ENCODE results near the gene HK1.

The HK1 gene

DNA sequence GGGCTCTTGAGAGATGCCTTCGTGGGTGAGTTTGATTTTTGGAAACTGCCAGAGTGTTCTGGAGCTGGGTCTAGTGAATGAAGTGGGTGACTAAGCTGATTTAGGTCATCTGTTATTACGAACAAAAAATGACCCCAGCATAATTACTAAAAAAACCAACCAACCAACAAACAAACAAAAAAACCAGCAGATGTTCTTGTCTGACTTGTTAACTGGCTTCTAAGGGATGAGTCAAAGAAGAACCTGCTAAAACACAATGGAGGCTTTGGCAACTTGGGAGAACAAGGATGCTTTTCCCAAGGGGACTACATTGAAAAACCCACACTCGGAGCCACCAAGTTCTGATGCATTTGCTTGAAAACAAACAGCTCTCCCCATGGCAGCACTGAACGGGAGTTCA, 126.9 kb downstream of the HK1 start:
- Histone ChIP-seq H3K4me3 (ENCODE audit: insufficient read depth, low read depth, low read length, poor library complexity, severe bottlenecking) (no peak overlapping the region), H3K4me1 (ENCODE audit: control insufficient read depth, insufficient read depth, low read length, poor library complexity, severe bottlenecking) (peaks cover 12% of the 10 kb centered on the region), H3K36me3 (ENCODE audit: control insufficient read depth, insufficient read depth, low read length) (peaks cover 26% of the 10 kb centered on the region), H3K27ac (ENCODE audit: insufficient read depth, low read length, poor library complexity, severe bottlenecking) (no peak overlapping the region), H3K27me3 (replicated peaks; ENCODE audit: control insufficient read depth, insufficient read depth, low read length, poor library complexity, severe bottlenecking) (no peaks in the 10 kb centered on the region), H3K9me3 (ENCODE audit: control insufficient read depth, low read length) (no peaks in the 10 kb centered on the region)
- DNase-seq: no peak

GRCh38 chr10:69406302-69406811, 128.1 kb downstream of the HK1 start:
- no peak for DNase-seq
- no peak overlapping the region for H3K27ac ChIP-seq (ENCODE audit: insufficient read depth, low read length, poor library complexity, severe bottlenecking)

DNA sequence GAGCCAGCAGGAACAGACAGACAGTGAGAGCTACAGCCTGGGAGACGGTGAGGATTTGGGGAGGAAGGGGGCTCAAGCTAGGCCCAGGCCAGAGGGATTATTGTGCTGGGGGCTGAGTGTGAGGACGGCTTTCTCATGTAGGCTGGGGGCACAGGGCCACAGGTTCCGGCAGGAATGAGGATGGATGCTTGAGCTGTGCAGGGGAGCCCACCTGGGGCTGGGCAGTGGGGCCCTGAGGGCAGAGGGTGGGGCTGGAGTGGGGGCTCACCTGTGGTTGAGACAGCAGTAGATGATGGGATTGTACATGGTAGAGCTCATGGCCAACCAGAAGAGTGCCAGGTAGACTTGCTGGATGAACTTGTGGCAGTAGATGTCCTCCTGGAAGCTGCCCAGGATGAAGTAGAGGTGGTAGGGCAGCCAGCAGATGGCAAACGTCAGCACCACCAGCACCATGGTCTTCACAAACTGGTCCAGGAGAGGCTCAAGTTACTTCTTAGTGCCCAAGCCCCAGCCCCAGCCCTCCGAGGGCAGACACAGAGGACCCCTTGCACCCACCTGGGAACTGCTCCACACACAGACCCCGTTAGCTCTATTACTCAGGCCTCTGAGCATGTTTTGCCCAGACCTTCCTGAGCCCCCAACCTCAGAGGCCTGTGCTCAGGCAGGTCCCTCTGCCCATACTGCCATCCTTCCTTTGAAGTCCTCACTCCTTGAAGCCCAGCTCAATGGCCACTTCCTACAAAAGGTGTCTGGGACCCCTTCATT, 128.7 kb downstream of the HK1 start:
- no peaks in the 10 kb centered on the region for H3K27me3 ChIP-seq (replicated peaks; ENCODE audit: control insufficient read depth, insufficient read depth, low read length, poor library complexity, severe bottlenecking)
- H3K4me1 ChIP-seq (ENCODE audit: control insufficient read depth, insufficient read depth, low read length, poor library complexity, severe bottlenecking): peaks cover 12% of the 10 kb centered on the region
- no peak overlapping the region for H3K27ac ChIP-seq (ENCODE audit: insufficient read depth, low read length, poor library complexity, severe bottlenecking)
- H3K36me3 ChIP-seq (ENCODE audit: control insufficient read depth, insufficient read depth, low read length): peaks cover 9% of the 10 kb centered on the region
- H3K4me3 ChIP-seq (ENCODE audit: insufficient read depth, low read depth, low read length, poor library complexity, severe bottlenecking): no peak overlapping the region
- H3K9me3 ChIP-seq (ENCODE audit: control insufficient read depth, low read length): no peaks in the 10 kb centered on the region
- no peak for DNase-seq

More at GRCh38 chr10:69406302-69406811, 128.1 kb downstream of the HK1 start:
- no peak overlapping the region for H3K4me3 ChIP-seq (ENCODE audit: insufficient read depth, low read depth, low read length, poor library complexity, severe bottlenecking)
- no peaks in the 10 kb centered on the region for H3K9me3 ChIP-seq (ENCODE audit: control insufficient read depth, low read length)
- peaks cover 14% of the 10 kb centered on the region for H3K36me3 ChIP-seq (ENCODE audit: control insufficient read depth, insufficient read depth, low read length)
- H3K4me1 ChIP-seq (ENCODE audit: control insufficient read depth, insufficient read depth, low read length, poor library complexity, severe bottlenecking): peaks cover 12% of the 10 kb centered on the region
- H3K27me3 ChIP-seq (replicated peaks; ENCODE audit: control insufficient read depth, insufficient read depth, low read length, poor library complexity, severe bottlenecking): no peaks in the 10 kb centered on the region

GRCh38 chr10:69407621-69408301, 129.5 kb downstream of the HK1 start:
- DNase-seq: no peak
- no peaks in the 10 kb centered on the region for H3K27me3 ChIP-seq (replicated peaks; ENCODE audit: control insufficient read depth, insufficient read depth, low read length, poor library complexity, severe bottlenecking)
- H3K27ac ChIP-seq (ENCODE audit: insufficient read depth, low read length, poor library complexity, severe bottlenecking): no peak overlapping the region
- H3K36me3 ChIP-seq (ENCODE audit: control insufficient read depth, insufficient read depth, low read length): peaks cover 6% of the 10 kb centered on the region
- no peak overlapping the region for H3K4me3 ChIP-seq (ENCODE audit: insufficient read depth, low read depth, low read length, poor library complexity, severe bottlenecking)
- peaks cover 12% of the 10 kb centered on the region for H3K4me1 ChIP-seq (ENCODE audit: control insufficient read depth, insufficient read depth, low read length, poor library complexity, severe bottlenecking)
- no peaks in the 10 kb centered on the region for H3K9me3 ChIP-seq (ENCODE audit: control insufficient read depth, low read length)

DNA sequence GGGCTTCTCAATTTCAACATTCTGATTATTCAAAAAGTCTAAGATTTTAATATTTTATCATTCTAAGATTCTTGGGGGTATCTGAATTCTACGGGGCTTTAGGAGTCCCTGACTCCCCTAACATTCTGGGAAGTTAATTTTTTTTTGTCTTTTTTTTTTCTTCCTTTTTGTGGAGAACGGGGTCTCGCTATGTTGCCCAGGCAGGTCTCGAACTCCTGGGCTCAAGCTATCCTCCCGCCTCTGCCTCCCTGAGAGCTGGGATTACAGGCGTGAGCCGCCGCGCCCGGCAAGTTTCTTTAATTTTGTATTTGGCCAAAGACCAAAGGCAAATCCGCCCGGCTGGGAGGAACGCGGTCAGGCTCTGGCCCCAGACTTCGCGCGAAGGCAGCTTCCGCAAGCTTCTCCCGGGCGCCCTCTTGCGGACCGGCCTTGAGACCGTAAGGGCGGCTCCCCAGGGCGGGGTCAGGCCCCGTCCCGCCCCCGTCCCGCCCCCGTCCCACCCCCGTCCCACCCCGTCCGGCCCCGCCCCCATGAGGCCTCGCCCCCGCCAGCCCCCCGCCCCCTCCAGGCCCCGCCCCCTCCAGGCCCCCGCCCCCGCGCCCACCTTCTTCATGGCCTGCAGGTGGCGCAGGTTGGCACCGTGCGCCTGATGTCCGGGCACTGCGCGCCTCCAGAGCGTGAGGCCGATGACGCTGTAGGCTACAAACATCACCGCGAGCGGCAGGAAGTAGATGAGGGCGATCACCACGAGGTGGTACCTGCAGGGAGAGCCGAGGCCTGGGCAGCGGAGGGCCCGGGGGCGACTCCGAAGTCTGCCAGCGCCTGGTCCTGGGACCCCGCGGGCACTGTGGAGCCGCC, 130.3 kb downstream of the HK1 start:
- H3K36me3 ChIP-seq (ENCODE audit: control insufficient read depth, insufficient read depth, low read length): no peaks in the 10 kb centered on the region
- peak overlapping the region; percentile 71 for H3K27ac ChIP-seq (ENCODE audit: insufficient read depth, low read length, poor library complexity, severe bottlenecking)
- no peaks in the 10 kb centered on the region for H3K9me3 ChIP-seq (ENCODE audit: control insufficient read depth, low read length)
- peak; percentile 79 to 87 (median 85) for DNase-seq
- H3K4me1 ChIP-seq (ENCODE audit: control insufficient read depth, insufficient read depth, low read length, poor library complexity, severe bottlenecking): peaks cover 12% of the 10 kb centered on the region
- no peaks in the 10 kb centered on the region for H3K27me3 ChIP-seq (replicated peaks; ENCODE audit: control insufficient read depth, insufficient read depth, low read length, poor library complexity, severe bottlenecking)
- H3K4me3 ChIP-seq (ENCODE audit: insufficient read depth, low read depth, low read length, poor library complexity, severe bottlenecking): no peak overlapping the region

- no peak overlapping the region for H3K4me3 ChIP-seq (ENCODE audit: insufficient read depth, low read depth, low read length, poor library complexity, severe bottlenecking)
- peaks cover 12% of the 10 kb centered on the region for H3K4me1 ChIP-seq (ENCODE audit: control insufficient read depth, insufficient read depth, low read length, poor library complexity, severe bottlenecking)
- DNase-seq: no peak
Observed at GRCh38 chr10:69409176-69409495, 130.8 kb downstream of the HK1 start.

DNA sequence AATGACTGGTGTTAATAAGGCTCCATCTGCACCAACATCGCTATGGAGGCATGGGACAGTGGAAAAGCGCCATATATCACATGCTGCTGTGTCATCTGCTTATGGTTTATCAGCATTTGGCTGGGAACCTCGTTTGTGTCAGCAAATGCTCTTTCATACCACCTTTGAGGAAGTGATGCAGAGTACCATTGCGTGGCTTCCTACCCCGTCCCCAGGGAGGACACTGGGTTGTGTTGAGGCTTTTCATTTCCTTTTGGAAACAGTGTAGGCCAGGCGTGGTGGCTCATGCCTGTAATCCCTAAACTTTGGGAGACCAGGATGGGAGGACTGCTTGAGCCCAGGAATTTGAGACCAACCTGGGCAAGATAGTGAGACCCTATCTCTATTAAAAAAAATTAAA, 131.7 kb downstream of the HK1 start:
- Histone ChIP-seq H3K4me1 (ENCODE audit: control insufficient read depth, insufficient read depth, low read length, poor library complexity, severe bottlenecking) (peaks cover 12% of the 10 kb centered on the region), H3K4me3 (ENCODE audit: insufficient read depth, low read depth, low read length, poor library complexity, severe bottlenecking) (no peak overlapping the region), H3K27me3 (replicated peaks; ENCODE audit: control insufficient read depth, insufficient read depth, low read length, poor library complexity, severe bottlenecking) (no peaks in the 10 kb centered on the region), H3K9me3 (ENCODE audit: control insufficient read depth, low read length) (no peaks in the 10 kb centered on the region), H3K36me3 (ENCODE audit: control insufficient read depth, insufficient read depth, low read length) (no peaks in the 10 kb centered on the region), H3K27ac (ENCODE audit: insufficient read depth, low read length, poor library complexity, severe bottlenecking) (no peak overlapping the region)
- DNase-seq: no peak

More at GRCh38 chr10:69409176-69409495, 130.8 kb downstream of the HK1 start:
- Histone ChIP-seq H3K27ac (ENCODE audit: insufficient read depth, low read length, poor library complexity, severe bottlenecking) (peak overlapping the region; percentile 71), H3K36me3 (ENCODE audit: control insufficient read depth, insufficient read depth, low read length) (no peaks in the 10 kb centered on the region), H3K27me3 (replicated peaks; ENCODE audit: control insufficient read depth, insufficient read depth, low read length, poor library complexity, severe bottlenecking) (no peaks in the 10 kb centered on the region), H3K9me3 (ENCODE audit: control insufficient read depth, low read length) (no peaks in the 10 kb centered on the region)

DNA sequence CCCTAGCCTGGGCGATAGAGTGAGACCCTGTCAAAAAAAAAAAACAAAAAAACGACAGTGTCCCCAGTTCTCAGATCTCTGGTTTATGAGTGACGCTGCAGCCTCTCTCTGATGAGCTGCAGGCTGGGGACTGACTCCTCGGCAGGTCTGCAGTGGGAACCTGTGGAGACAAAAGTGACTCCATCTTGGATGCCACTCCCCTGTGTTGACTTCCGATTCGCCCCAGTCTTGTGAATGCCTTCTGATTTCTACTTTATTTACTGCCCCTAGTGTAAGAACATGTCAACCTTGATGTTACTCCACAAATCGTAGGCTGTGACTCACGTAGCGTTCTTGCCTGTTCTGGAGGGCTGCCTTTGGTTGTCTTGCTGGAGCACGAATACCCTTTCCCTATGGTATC, 132.2 kb downstream of the HK1 start:
- Histone ChIP-seq H3K27ac (ENCODE audit: insufficient read depth, low read length, poor library complexity, severe bottlenecking) (no peak overlapping the region), H3K36me3 (ENCODE audit: control insufficient read depth, insufficient read depth, low read length) (no peaks in the 10 kb centered on the region), H3K27me3 (replicated peaks; ENCODE audit: control insufficient read depth, insufficient read depth, low read length, poor library complexity, severe bottlenecking) (no peaks in the 10 kb centered on the region), H3K4me1 (ENCODE audit: control insufficient read depth, insufficient read depth, low read length, poor library complexity, severe bottlenecking) (peaks cover 12% of the 10 kb centered on the region), H3K9me3 (ENCODE audit: control insufficient read depth, low read length) (no peaks in the 10 kb centered on the region), H3K4me3 (ENCODE audit: insufficient read depth, low read depth, low read length, poor library complexity, severe bottlenecking) (no peak overlapping the region)
- no peak for DNase-seq

DNA sequence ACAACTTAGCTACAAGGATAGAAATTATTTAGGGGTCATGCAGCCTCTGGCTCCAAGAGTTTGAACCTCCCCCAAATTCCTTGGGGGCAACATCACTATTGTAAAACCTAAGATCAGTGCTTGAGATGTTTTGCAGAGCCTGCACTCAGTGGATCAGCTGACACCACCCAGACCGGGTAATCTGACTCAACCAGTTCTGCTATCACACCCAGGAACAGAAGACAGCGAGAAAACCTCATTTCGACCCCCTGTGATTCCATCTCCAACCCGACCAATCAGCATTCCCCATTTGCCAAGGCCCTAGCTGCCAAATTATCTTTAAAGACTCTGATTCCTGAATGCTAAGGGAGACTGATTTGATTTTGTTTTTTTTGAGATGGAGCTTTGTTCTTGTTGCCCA, 133.2 kb downstream of the HK1 start:
- no peaks in the 10 kb centered on the region for H3K36me3 ChIP-seq (ENCODE audit: control insufficient read depth, insufficient read depth, low read length)
- no peak for DNase-seq

More for the DNA sequence above, 133.2 kb downstream of the HK1 start:
- Histone ChIP-seq H3K4me1 (ENCODE audit: control insufficient read depth, insufficient read depth, low read length, poor library complexity, severe bottlenecking) (peaks cover 12% of the 10 kb centered on the region), H3K27ac (ENCODE audit: insufficient read depth, low read length, poor library complexity, severe bottlenecking) (no peak overlapping the region), H3K9me3 (ENCODE audit: control insufficient read depth, low read length) (no peaks in the 10 kb centered on the region), H3K4me3 (ENCODE audit: insufficient read depth, low read depth, low read length, poor library complexity, severe bottlenecking) (no peak overlapping the region), H3K27me3 (replicated peaks; ENCODE audit: control insufficient read depth, insufficient read depth, low read length, poor library complexity, severe bottlenecking) (no peaks in the 10 kb centered on the region)

All from effector memory CD4-positive, alpha-beta T cell (primary cell).